Thyroid gland (tissue), 4 donors: ENCODE data around the gene ESPN. TPM values are rescaled to one million over a fixed set of nuclear protein-coding genes. Genes with fewer than 3 reads are reported as not detected.
"Not testable (repeated sequence)": the region's sequence is repeated elsewhere in the genome, so short reads cannot be mapped to it uniquely, and the experiment has no call there.

Source experiments
- DNase-seq, 2 donors: peaks; one replicate each; pipeline ENCODE4 v3.0.0-alpha.2; 2019
- H3K27ac ChIP-seq, 3 donors: fragments of 200-600 bp; sonication (generic); 1 replicate in 2 of 3; 2 replicates in 1 of 3; pipeline ENCODE4 v1.5.1; 2016 to 2019; ENCODE audit warnings: mild to moderate bottlenecking in 1 of 3, moderate library complexity in 1 of 3
- H3K27me3 ChIP-seq: fragments of 200-600 bp; sonication (generic); one replicate; pipeline ENCODE4 v1.5.1; 2019
- H3K36me3 ChIP-seq, 2 donors: fragments of 200-600 bp; sonication (generic); one replicate each; pipeline ENCODE4 v1.5.1; 2016 to 2019
- H3K4me1 ChIP-seq, 2 donors: fragments of 200-600 bp; sonication (generic); one replicate each; pipeline ENCODE4 v1.5.1; 2017 to 2019
- H3K4me3 ChIP-seq, 3 donors: fragments of 200-600 bp; sonication (generic); replicated peaks in 1 of 3; 1 replicate in 2 of 3; 2 replicates in 1 of 3; pipeline ENCODE4 v1.5.1; 2016; ENCODE audit warnings: mild to moderate bottlenecking in 1 of 3
- H3K9me3 ChIP-seq: fragments of 200-600 bp; sonication (generic); one replicate; pipeline ENCODE4 v1.5.1; 2017
- POLR2A ChIP-seq, 2 donors: fragments of 450-650 bp; IDR thresholded peaks; one replicate each; pipeline ENCODE4 v1.6.1; 2017; ENCODE audit warnings: antibody characterized with exemption in 2 of 2, mild to moderate bottlenecking in 2 of 2, moderate library complexity in 1 of 2
- WGBS, 2 donors: methylation state at CpG; one replicate each; pipeline ENCODE4 v1.1.5; 2017; 5-methylcytosine and 5-hydroxymethylcytosine counted together
- intact Hi-C: fragments of 100-400 bp; cut with DNase I; formaldehyde crosslinking; loops from one replicate; pipeline ENCODE4 v1.15.1; 2023
- total RNA-seq, 4 donors: library from RNA; depleted of rRNA; stranded (reverse); fragments of >200 nt; gene quantifications; one replicate each; pipeline ENCODE4 v1.2.3, GENCODE V29; 2016
- TF ChIP-seq, protein P1 (sequence below), 6 experiments: fragments of 200-600 bp in 3 of 6; fragments of 450-650 bp in 3 of 6; sonication (generic) in 3 of 6; IDR thresholded peaks; one replicate each; pipeline ENCODE4 v1.5.1; 2016 to 2019; ENCODE audit warnings: antibody characterized with exemption in 6 of 6, mild to moderate bottlenecking in 2 of 6, inconsistent platforms in 1 of 6, moderate library complexity in 1 of 6

The ESPN gene
- total RNA-seq, 4 donors from 2014 or later = 0.67 to 5.2 TPM; not detected in 2

DNA sequence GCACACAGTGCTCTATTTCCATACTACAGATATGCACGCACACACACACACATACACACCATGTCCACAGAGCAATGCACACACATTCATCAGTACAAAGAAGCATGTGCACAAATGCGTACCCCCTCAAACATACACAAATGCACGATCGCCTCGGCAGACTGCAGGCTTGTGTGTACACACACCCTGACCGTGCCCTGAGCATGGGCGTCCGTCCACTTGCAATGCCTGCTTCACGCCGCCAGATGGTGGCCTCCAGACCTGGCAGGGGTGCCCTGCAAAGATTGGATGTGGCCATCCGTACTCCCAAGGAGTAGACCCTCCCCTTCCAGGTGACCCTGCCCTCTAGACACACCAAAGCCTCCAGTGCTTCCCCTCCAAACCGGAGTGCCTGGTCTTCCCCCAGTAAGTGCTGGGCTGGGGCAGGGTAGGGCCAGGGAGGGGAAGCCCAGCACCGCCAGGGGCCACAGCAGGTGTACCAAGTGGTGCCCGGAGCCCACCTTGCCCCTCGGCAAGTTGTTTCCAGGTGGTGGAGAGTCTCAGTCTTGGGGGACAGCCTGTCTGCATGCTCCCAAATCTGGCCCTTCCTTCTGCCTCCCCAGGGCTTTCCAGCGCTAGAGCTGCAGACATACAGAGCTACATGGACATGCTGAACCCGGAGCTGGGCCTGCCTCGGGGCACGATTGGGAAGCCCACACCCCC is 20.6 kb downstream of the ESPN start:
- H3K36me3 ChIP-seq = no peaks in the 10 kb centered on the region
- 45 to 59% methylated on average over 13 to 15 of the region's 19 CpGs for WGBS, 2 donors
- peaks cover 0 to 25% of the 10 kb centered on the region in 2 donors for H3K4me1 ChIP-seq
- H3K4me3 ChIP-seq = no peak overlapping the region
- H3K27me3 ChIP-seq = peaks cover 17% of the 10 kb centered on the region
- no peak for TF ChIP-seq POLR2A (IDR thresholded peaks at IDR 0.05)
- TF ChIP-seq, protein P1, sequence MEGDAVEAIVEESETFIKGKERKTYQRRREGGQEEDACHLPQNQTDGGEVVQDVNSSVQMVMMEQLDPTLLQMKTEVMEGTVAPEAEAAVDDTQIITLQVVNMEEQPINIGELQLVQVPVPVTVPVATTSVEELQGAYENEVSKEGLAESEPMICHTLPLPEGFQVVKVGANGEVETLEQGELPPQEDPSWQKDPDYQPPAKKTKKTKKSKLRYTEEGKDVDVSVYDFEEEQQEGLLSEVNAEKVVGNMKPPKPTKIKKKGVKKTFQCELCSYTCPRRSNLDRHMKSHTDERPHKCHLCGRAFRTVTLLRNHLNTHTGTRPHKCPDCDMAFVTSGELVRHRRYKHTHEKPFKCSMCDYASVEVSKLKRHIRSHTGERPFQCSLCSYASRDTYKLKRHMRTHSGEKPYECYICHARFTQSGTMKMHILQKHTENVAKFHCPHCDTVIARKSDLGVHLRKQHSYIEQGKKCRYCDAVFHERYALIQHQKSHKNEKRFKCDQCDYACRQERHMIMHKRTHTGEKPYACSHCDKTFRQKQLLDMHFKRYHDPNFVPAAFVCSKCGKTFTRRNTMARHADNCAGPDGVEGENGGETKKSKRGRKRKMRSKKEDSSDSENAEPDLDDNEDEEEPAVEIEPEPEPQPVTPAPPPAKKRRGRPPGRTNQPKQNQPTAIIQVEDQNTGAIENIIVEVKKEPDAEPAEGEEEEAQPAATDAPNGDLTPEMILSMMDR (IDR thresholded peaks at IDR 0.05) = peak in 5 of 6 experiments; percentile 20 to 59 (median 39)
- H3K27ac ChIP-seq = no peak overlapping the region
- intact Hi-C loops = no loop called here
- peak; percentile 44 to 49 for DNase-seq
- no peaks in the 10 kb centered on the region for H3K9me3 ChIP-seq

DNA sequence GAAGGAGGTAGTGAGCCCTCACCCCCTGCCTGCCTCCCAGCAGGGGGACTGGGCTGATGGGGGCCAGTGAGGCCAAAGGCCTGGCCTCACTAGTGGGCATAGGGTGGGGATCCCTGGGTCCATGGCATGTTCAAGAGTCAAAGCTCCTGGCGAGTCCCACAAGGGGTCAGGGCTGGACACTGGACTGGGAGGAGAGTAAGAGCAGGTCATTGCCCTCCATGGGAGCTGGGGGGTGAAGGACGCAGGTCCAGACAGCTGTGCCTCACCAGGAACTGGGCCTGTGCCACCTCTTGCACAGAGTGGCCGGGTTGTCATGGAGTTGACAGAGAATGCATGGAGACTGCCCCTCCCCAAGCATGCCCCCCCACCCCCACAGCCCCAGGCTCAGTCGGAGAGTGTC is 21.4 kb downstream of the ESPN start:
- H3K9me3 ChIP-seq, H3K27ac ChIP-seq, H3K36me3 ChIP-seq, H3K4me3 ChIP-seq, DNase-seq, intact Hi-C loops: not testable (repeated sequence)
- H3K4me1 ChIP-seq = peaks cover 0 to 20% of the 10 kb centered on the region in 2 donors
- H3K27me3 ChIP-seq = peaks cover 17% of the 10 kb centered on the region
- WGBS, 2 donors = 71 to 100% methylated on average over 2 to 4 of the region's 4 CpGs

DNA sequence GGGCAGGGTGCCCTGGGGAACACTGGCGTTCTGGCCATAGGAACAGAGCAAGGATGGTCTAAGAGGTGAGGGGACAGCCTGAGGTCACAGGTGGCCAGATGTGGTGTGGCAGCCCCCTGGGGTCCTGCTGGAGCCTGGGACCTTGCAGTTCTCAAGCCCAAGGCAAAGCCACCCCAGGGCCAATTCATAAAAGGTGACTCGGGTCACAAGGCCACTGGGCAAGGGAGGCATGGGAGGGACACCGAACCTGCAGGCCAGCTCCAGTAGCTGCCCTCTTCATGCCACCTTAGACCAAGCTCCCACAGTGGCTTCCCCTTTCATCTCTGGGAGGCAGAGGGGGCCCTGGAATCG is 22.1 kb downstream of the ESPN start:
- no peak for DNase-seq
- TF ChIP-seq, protein P1 (IDR thresholded peaks at IDR 0.05) = no peak
- no peak for TF ChIP-seq POLR2A (IDR thresholded peaks at IDR 0.05)
- H3K27ac ChIP-seq = no peak overlapping the region
- peaks cover 0 to 20% of the 10 kb centered on the region in 2 donors for H3K4me1 ChIP-seq
- peaks cover 17% of the 10 kb centered on the region for H3K27me3 ChIP-seq
- H3K9me3 ChIP-seq = no peaks in the 10 kb centered on the region
- no peaks in the 10 kb centered on the region for H3K36me3 ChIP-seq
- WGBS, 2 donors = 64% methylated on average over 3 to 4 of the region's 4 CpGs
- no peak overlapping the region for H3K4me3 ChIP-seq
- intact Hi-C loops = no loop called here

DNA sequence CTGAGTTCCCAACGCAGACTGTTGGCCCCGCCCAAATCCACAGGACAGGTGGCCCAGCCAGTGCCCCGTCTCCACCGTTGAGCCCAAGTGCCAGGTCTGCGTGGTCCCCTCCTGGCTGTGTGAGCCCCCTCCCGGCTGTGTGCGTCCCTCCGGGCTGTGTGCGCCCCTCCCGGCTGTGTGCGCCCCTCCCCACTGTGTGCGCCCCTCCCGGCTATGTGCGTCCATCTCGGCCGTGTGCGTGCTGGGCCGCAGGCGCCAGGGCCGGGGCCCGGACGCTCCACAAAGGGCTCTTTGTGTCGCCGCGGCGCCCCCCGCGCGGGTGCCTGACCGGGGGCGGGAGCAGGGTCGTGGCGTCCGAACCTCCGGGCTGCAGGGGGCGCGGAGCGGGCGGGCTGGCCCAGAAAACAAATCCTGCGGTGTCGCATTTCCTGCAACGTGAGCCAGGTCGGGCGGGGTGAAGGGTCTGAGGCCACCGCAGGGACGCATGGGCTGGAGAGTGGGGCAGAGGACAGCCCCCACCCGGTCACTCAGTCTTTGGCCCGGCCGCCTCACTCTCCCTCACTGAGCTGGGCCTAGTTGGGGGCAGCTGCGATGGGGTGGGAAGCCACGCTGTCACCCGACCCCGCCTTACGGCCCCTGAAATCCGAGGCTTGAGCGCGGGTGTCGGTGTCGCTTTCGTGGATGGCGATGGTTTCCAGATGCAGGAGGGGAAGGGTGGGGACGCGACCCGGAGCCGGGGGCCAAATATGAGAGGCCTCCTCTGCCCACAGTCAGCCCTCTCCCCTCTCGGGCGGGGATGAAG is 22.6 kb downstream of the ESPN start:
- Histone ChIP-seq H3K9me3 (no peaks in the 10 kb centered on the region), H3K27ac (no peak overlapping the region), H3K27me3 (peaks cover 17% of the 10 kb centered on the region), H3K4me3 (no peak overlapping the region), H3K36me3 (no peaks in the 10 kb centered on the region), H3K4me1 (peaks cover 0 to 20% of the 10 kb centered on the region in 2 donors)
- intact Hi-C loops = no loop called here
- no peak for DNase-seq
- TF ChIP-seq, protein P1 (IDR thresholded peaks at IDR 0.05) = no peak
- TF ChIP-seq POLR2A (IDR thresholded peaks at IDR 0.05) = no peak
- WGBS, 2 donors = 3 to 6% methylated on average over 18 of the region's 67 CpGs

DNA sequence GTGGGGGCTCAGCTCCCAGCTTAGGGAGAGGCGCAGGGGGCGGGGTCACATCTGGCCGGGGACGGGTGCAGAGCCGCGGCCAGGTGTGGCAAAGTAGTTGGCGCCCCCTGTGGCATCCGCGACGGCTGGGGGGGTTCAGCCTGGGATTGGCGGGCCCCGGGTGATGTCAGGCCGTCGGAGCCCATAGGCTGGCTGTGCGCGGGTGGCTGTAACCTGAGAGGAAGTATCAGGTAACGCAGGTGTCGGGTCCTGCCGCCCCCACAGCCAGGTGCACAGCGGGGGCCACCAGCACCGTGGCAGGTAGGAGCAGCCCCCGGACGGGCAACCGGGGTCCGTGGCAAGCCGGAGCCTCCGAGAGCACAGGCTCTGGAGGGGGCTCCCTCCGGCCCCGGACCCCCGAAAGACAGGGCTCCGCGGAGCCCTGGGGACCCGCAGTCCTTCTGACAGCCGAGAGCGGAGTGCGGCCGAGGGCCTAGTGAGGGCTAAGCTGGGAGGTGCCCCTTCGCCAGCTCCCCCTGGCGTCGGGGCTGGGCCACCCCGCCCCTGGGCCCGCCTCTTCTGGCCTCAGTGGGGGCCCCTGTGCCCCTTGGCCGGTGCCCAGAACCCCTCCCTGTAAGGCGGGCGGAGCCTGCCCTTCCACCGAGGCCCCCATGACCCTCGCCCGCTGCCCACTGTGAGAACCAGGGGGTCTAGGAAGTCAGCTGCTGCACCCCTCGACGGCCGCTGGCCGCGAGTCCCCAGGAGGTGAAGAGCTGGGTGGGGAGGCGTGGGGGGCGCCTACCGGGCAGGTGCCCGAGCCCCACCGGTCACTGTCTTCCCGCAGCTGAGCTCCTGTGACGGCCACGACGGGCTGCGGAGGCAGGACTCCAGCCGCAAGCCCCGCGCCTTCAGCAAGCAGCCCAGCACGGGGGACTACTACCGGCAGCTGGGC is 23.5 kb downstream of the ESPN start:
- H3K27me3 ChIP-seq = peaks cover 17% of the 10 kb centered on the region
- TF ChIP-seq, protein P1 (IDR thresholded peaks at IDR 0.05) = no peak
- TF ChIP-seq POLR2A (IDR thresholded peaks at IDR 0.05) = no peak
- intact Hi-C loops = no loop called here
- DNase-seq = no peak
- WGBS, 2 donors = 0% methylated on average over 2 to 6 of the region's 68 CpGs
- no peak overlapping the region for H3K27ac ChIP-seq
- peaks cover 0 to 20% of the 10 kb centered on the region in 2 donors for H3K4me1 ChIP-seq
- H3K4me3 ChIP-seq = no peak overlapping the region
- no peaks in the 10 kb centered on the region for H3K36me3 ChIP-seq
- no peaks in the 10 kb centered on the region for H3K9me3 ChIP-seq
